Left lung (tissue), 10 donors: Measurements from ENCODE around the gene PERCC1. TPM values are rescaled to one million over a fixed set of nuclear protein-coding genes. Genes with fewer than 3 reads are reported as not detected.

Experiments used
- ATAC-seq: fragments of 200-7000 bp; cut with Tn5 transposase; one replicate; pipeline ENCODE4 v1.9.1; 2020; ENCODE audit warnings: moderate library complexity
- DNase-seq, 4 donors: peaks; one replicate each; pipeline ENCODE4 v3.0.0-alpha.2; 2013 to 2020
- H3K27ac ChIP-seq, 2 donors: fragments of 200-600 bp; sonication (generic) in 1 of 2; one replicate each; pipeline versions ENCODE4 v1.5.0 to v1.8.0; 2020 to 2021
- H3K27me3 ChIP-seq, 2 donors: fragments of 200-600 bp; sonication (generic) in 1 of 2; one replicate each; pipeline versions ENCODE4 v1.5.0 to v1.8.0; 2020 to 2021
- H3K36me3 ChIP-seq, 2 donors: fragments of 200-600 bp; sonication (generic) in 1 of 2; one replicate each; pipeline versions ENCODE4 v1.5.0 to v1.8.0; 2020 to 2021
- H3K4me1 ChIP-seq, 2 donors: fragments of 200-600 bp; one replicate each; pipeline ENCODE4 v1.8.0; 2021
- H3K4me3 ChIP-seq, 2 donors: fragments of 200-600 bp; sonication (generic) in 1 of 2; one replicate each; pipeline versions ENCODE4 v1.5.0 to v1.8.0; 2020 to 2021; ENCODE audit warnings: mild to moderate bottlenecking in 1 of 2
- H3K9me3 ChIP-seq, 2 donors: fragments of 200-600 bp; sonication (generic) in 1 of 2; one replicate each; pipeline versions ENCODE4 v1.5.0 to v1.8.0; 2020 to 2021
- CTCF ChIP-seq, 2 donors: fragments of 200-600 bp; sonication (generic) in 1 of 2; IDR thresholded peaks; one replicate each; pipeline versions ENCODE4 v1.5.0 to v1.8.0; 2021; ENCODE audit warnings: antibody characterized with exemption in 2 of 2
- intact Hi-C, 2 donors: fragments of 100-400 bp; cut with DNase I; formaldehyde crosslinking; loops; one replicate each; pipeline versions ENCODE4 v1.11.2 to v1.14.2; 2022
- polyA plus RNA-seq, 6 donors: library from polyadenylated mRNA; unstranded; fragments of 120-200 nt; gene quantifications; one replicate each; pipeline ENCODE4 v1.2.1, GENCODE V29; 2013; ENCODE audit not compliant: insufficient read length in 6 of 6
- total RNA-seq, 2 donors: library from RNA; stranded (reverse); fragmentation: NEBNext Ultra II Directional; extraction: Animal tissue kit (Norgen Biotek cat#: 25700); gene quantifications; one replicate each; pipeline ENCODE4 v1.2.1, GENCODE V29; 2021
- donor health status: DM: no; HTN: yes; CAD: no.
- donor health status: DM: no; HTN: no; CAD: no.

PERCC1 gene
- total and polyA plus RNA-seq, 8 donors = 0.31 to 4.4 (median 3.3) TPM; not detected in 1

GRCh38 chr16:1458977-1459341 is 28.1 kb downstream of the PERCC1 start:
- no peaks in the 10 kb centered on the region for H3K9me3 ChIP-seq
- H3K4me3 ChIP-seq = no peak overlapping the region
- ATAC-seq = no peak
- no peak for TF ChIP-seq CTCF (IDR thresholded peaks at IDR 0.05)
- DNase-seq = peak in 1 of 4 donors; percentile 71
- H3K36me3 ChIP-seq = peaks cover 0 to 92% of the 10 kb centered on the region in 2 donors
- intact Hi-C loops = no loop called here
- no peak overlapping the region for H3K27ac ChIP-seq
- no peaks in the 10 kb centered on the region for H3K27me3 ChIP-seq
- no peaks in the 10 kb centered on the region for H3K4me1 ChIP-seq

DNA sequence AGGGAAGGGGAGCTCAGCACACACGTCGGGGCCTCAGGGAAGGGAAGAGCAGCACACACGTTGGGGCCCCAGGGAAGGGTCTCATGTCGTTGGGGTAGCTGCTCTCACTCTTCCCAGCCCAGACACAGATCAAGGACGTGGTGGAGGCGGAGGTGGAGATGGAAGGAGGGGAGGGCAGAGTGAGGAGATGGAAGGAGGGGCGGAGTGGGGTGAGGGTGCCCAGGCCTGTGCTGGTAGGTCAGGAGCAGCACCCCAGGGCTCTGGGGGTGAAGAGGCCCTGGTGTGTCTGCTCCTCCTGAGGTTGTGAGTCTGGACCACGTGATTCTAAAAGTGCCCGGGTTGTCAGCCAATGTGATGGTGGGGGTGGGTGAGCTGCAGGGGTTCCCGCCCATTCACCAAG is 29.1 kb downstream of the PERCC1 start:
- ATAC-seq (no peak), DNase-seq (no peak)
- Histone ChIP-seq H3K4me3 (no peak overlapping the region), H3K27ac (no peak overlapping the region), H3K9me3 (no peaks in the 10 kb centered on the region), H3K27me3 (no peaks in the 10 kb centered on the region), H3K4me1 (no peaks in the 10 kb centered on the region), H3K36me3 (peaks cover 0 to 91% of the 10 kb centered on the region in 2 donors)
- TF ChIP-seq CTCF (IDR thresholded peaks at IDR 0.05) = no peak
- intact Hi-C loops = no loop called here

GRCh38 chr16:1460602-1461138 is 29.8 kb downstream of the PERCC1 start:
- Histone ChIP-seq H3K36me3 (peaks cover 0 to 90% of the 10 kb centered on the region in 2 donors), H3K27ac (no peak overlapping the region), H3K4me1 (no peaks in the 10 kb centered on the region), H3K27me3 (no peaks in the 10 kb centered on the region), H3K4me3 (no peak overlapping the region), H3K9me3 (no peaks in the 10 kb centered on the region)
- no peak for ATAC-seq
- intact Hi-C loops = no loop called here
- TF ChIP-seq CTCF (IDR thresholded peaks at IDR 0.05) = no peak
- DNase-seq = peak in 1 of 4 donors; percentile 70

- Histone ChIP-seq H3K4me3 (no peak overlapping the region), H3K27ac (no peak overlapping the region), H3K4me1 (no peaks in the 10 kb centered on the region), H3K9me3 (no peaks in the 10 kb centered on the region), H3K36me3 (peaks cover 0 to 86% of the 10 kb centered on the region in 2 donors), H3K27me3 (no peaks in the 10 kb centered on the region)
- TF ChIP-seq CTCF (IDR thresholded peaks at IDR 0.05) = no peak
- DNase-seq (no peak), ATAC-seq (no peak)
- intact Hi-C loops = no loop called here
Observed at GRCh38 chr16:1461146-1461545, 30.3 kb downstream of the PERCC1 start.

DNA sequence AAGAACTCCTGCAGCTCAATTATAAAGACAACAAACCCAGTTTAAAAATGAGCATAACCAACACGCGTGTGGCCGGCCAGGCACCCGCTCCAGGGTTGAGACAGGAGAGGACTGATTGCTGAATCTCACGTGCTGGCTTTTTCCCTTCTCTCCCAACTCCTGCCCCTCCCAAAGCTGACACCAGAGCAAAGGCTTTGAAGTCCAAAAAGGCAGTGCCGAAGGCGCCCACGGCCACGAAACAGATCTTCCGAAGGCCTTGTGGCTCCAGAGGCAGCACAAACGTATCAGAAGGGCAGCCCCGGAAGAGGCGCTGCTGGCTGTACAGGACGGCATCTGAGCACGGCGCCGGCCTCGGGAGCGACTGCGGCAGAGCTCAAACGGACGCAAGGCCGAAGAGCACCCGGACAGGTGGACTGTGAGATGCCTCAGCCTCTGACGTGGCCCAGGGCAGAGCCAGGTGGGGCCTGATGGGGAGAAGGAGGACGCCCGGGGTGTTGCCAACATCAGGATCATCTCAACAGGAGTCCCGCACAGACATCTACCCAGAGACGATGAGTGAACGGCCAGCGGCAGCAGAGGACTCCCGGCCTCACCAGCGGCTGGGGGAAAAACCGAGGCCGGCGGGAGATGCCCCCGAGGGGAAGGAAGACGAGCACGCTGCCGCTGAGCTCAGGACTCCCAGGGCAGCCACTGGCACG is 33.5 kb downstream of the PERCC1 start:
- Histone ChIP-seq H3K27ac (no peak overlapping the region), H3K4me3 (no peak overlapping the region), H3K36me3 (peaks cover 0 to 56% of the 10 kb centered on the region in 2 donors), H3K27me3 (no peaks in the 10 kb centered on the region), H3K4me1 (peaks cover 0 to 11% of the 10 kb centered on the region in 2 donors), H3K9me3 (no peaks in the 10 kb centered on the region)
- ATAC-seq (no peak), DNase-seq (peak in 1 of 4 donors; percentile 69)
- TF ChIP-seq CTCF (IDR thresholded peaks at IDR 0.05) = no peak
- intact Hi-C loops = no loop called here
